Activated CD8-positive, alpha-beta memory T cell treated with anti-CD3 and anti-CD28 coated beads, Interleukin-2, amount 50 U/mL, for 24 hours (primary cell): ENCODE data around the gene CFAP97D1.
"Not testable (repeated sequence)": the region's sequence is repeated elsewhere in the genome, so short reads cannot be mapped to it uniquely, and the experiment has no call there.

ENCODE experiments used
- DNase-seq: peaks from one replicate; pipeline ENCODE4 v3.0.0-alpha.2; 2020; ENCODE audit errors: extremely low read depth

Gene CFAP97D1

GRCh38 chr17:43798024-43798423 is 17.8 kb downstream of the CFAP97D1 start:
- DNase-seq, result not testable (repeated sequence)

- no peak for DNase-seq
Observed at GRCh38 chr17:43799047-43799446, 18.8 kb downstream of the CFAP97D1 start.

GRCh38 chr17:43800736-43801135 is 20.5 kb downstream of the CFAP97D1 start:
- DNase-seq, result no peak

- DNase-seq, result no peak
Observed at GRCh38 chr17:43801844-43802243, 21.6 kb downstream of the CFAP97D1 start.

GRCh38 chr17:43803758-43804157 is 23.5 kb downstream of the CFAP97D1 start:
- DNase-seq, result no peak

GRCh38 chr17:43805117-43805516 is 24.9 kb downstream of the CFAP97D1 start:
- no peak for DNase-seq

- DNase-seq, result no peak
Observed at GRCh38 chr17:43808076-43808475, 27.8 kb downstream of the CFAP97D1 start.

GRCh38 chr17:43809121-43809520 is 28.9 kb downstream of the CFAP97D1 start:
- no peak for DNase-seq

GRCh38 chr17:43810226-43810715 is 30.0 kb downstream of the CFAP97D1 start:
- no peak for DNase-seq

GRCh38 chr17:43810823-43811222 is 30.6 kb downstream of the CFAP97D1 start:
- DNase-seq, result no peak

GRCh38 chr17:43812396-43813265 is 32.4 kb downstream of the CFAP97D1 start:
- no peak for DNase-seq

GRCh38 chr17:43813386-43813785 is 33.2 kb downstream of the CFAP97D1 start:
- DNase-seq, result no peak

GRCh38 chr17:43814026-43814425 is 33.8 kb downstream of the CFAP97D1 start:
- DNase-seq, result no peak

- no peak for DNase-seq
Observed at GRCh38 chr17:43814714-43815113, 34.5 kb downstream of the CFAP97D1 start.

GRCh38 chr17:43816336-43817320 is 36.4 kb downstream of the CFAP97D1 start:
- DNase-seq, result no peak

- no peak for DNase-seq
Observed at GRCh38 chr17:43817826-43818225, 37.6 kb downstream of the CFAP97D1 start.

GRCh38 chr17:43818966-43819365 is 38.7 kb downstream of the CFAP97D1 start:
- DNase-seq, result no peak

GRCh38 chr17:43820759-43821158 is 40.5 kb downstream of the CFAP97D1 start:
- no peak for DNase-seq

- no peak for DNase-seq
Observed at GRCh38 chr17:43822570-43823190, 42.4 kb downstream of the CFAP97D1 start.

GRCh38 chr17:43823350-43824084 is 43.3 kb downstream of the CFAP97D1 start:
- no peak for DNase-seq

- no peak for DNase-seq
Observed at GRCh38 chr17:43825567-43825966, 45.3 kb downstream of the CFAP97D1 start.
